Spleen (tissue), 11 donors: ENCODE measurements around the gene DSTYK. TPM values are rescaled to one million over a fixed set of nuclear protein-coding genes. Genes with fewer than 3 reads are reported as not detected.
"Not testable (repeated sequence)": the region's sequence is repeated elsewhere in the genome, so short reads cannot be mapped to it uniquely, and the experiment has no call there.

Experiments
- DNase-seq: peaks from one replicate; pipeline ENCODE4 v3.0.0-alpha.2; 2020
- H3K27ac ChIP-seq, 8 donors: fragments of 200-600 bp; sonication (generic) in 7 of 8; 1 replicate in 4 of 8; 2 replicates in 4 of 8; pipeline versions ENCODE4 v1.5.0 to v1.8.0; 2016 to 2021; ENCODE audit warnings: inconsistent platforms in 4 of 8, mild to moderate bottlenecking in 4 of 8, moderate library complexity in 1 of 8
- H3K27me3 ChIP-seq, 7 donors: fragments of 200-600 bp; sonication (generic) in 6 of 7; replicated peaks in 1 of 7; 1 replicate in 4 of 7; 2 replicates in 3 of 7; pipeline versions ENCODE4 v1.5.0 to v1.8.0; 2016 to 2021; ENCODE audit warnings: inconsistent platforms in 3 of 7, mild to moderate bottlenecking in 1 of 7
- H3K36me3 ChIP-seq, 6 donors: fragments of 200-600 bp; sonication (generic) in 5 of 6; 1 replicate in 4 of 6; 2 replicates in 2 of 6; pipeline versions ENCODE4 v1.5.0 to v1.8.0; 2016 to 2021; ENCODE audit warnings: inconsistent platforms in 2 of 6
- H3K4me1 ChIP-seq, 6 donors: fragments of 200-600 bp; sonication (generic) in 5 of 6; 1 replicate in 3 of 6; 2 replicates in 3 of 6; pipeline versions ENCODE4 v1.5.0 to v1.8.0; 2016 to 2021; ENCODE audit warnings: inconsistent platforms in 3 of 6
- H3K4me3 ChIP-seq, 8 donors: fragments of 200-600 bp; sonication (generic) in 7 of 8; 1 replicate in 4 of 8; 2 replicates in 4 of 8; pipeline versions ENCODE4 v1.5.0 to v1.8.0; 2016 to 2021; ENCODE audit warnings: inconsistent platforms in 4 of 8, mild to moderate bottlenecking in 4 of 8, moderate library complexity in 2 of 8
- H3K9me3 ChIP-seq, 8 donors: fragments of 200-600 bp; sonication (generic) in 7 of 8; 1 replicate in 4 of 8; 2 replicates in 4 of 8; pipeline versions ENCODE4 v1.5.0 to v1.8.0; 2016 to 2021; ENCODE audit warnings: inconsistent platforms in 4 of 8
- CTCF ChIP-seq, 11 experiments: fragments of 200-600 bp in 7 of 11; fragments of 450-650 bp in 4 of 11; sonication (generic) in 4 of 11; IDR thresholded peaks in 8 of 11; conservative IDR thresholded peaks in 3 of 11; 1 replicate in 7 of 11; 2 replicates in 4 of 11; pipeline versions ENCODE4 v1.4.0 to v1.8.0; 2016 to 2021; ENCODE audit warnings: antibody characterized with exemption in 11 of 11, inconsistent platforms in 4 of 11, mild to moderate bottlenecking in 1 of 11
- POLR2A ChIP-seq, 3 donors: fragments of 450-650 bp; IDR thresholded peaks; one replicate each; pipeline ENCODE4 v1.5.1; 2017; ENCODE audit warnings: antibody characterized with exemption in 3 of 3, mild to moderate bottlenecking in 1 of 3
- POLR2AphosphoS5 ChIP-seq, 3 donors: sonication (generic); formaldehyde crosslinking; IDR thresholded peaks; one replicate each; pipeline ENCODE4 v1.5.1; 2017; ENCODE audit warnings: antibody characterized with exemption in 3 of 3
- WGBS, 5 donors: extraction: QIAGEN DNeasy Blood & Tissue Kit in 3 of 5; methylation state at CpG; one replicate each; pipeline versions ENCODE4 v1.1.5 to v1.1.7; 2013 to 2018; 5-methylcytosine and 5-hydroxymethylcytosine counted together
- intact Hi-C: fragments of 100-400 bp; cut with DNase I; formaldehyde crosslinking; loops from one replicate; pipeline ENCODE4 v1.15.0; 2023; ENCODE audit warnings: low total_unique reads
- polyA plus RNA-seq, 3 donors: library from polyadenylated mRNA; stranded (reverse); fragments of 200-250 nt; gene quantifications; one replicate each; pipeline ENCODE4 v1.2.1, GENCODE V29; 2013
- total RNA-seq, 7 donors: library from RNA; depleted of rRNA in 3 of 7; stranded (reverse); fragments of >200 nt in 3 of 7; fragmentation: NEBNext Ultra II Directional in 4 of 7; extraction: Animal tissue kit (Norgen Biotek cat#: 25700) in 4 of 7; gene quantifications; one replicate each; pipeline versions ENCODE4 v1.1.0 to v1.2.1, GENCODE V29; 2016 to 2021
- donor health status: healthy with polysubstance abuse.
- donor health status: DM: no; HTN: no; CAD: no; lungs with moderate emphysema.
- donor health status: DM: no; HTN: no; CAD: no.
- donor health status: Bipolar disorder and iron deficiency.
- donor health status: healthy.
- donor health status: DM: no; HTN: no; CAD: no.
- donor health status: DM: yes; HTN: yes; CAD: no.

The DSTYK gene
- total and polyA plus RNA-seq, 10 donors = 2.2 to 24.3 (median 16.1) TPM

GRCh38 chr1:205236951-205237475 is 25.5 kb upstream of the DSTYK start:
- intact Hi-C loops = no loop called here
- no peak for DNase-seq
- Histone ChIP-seq H3K4me1 (peaks cover 0 to 17% (median 8%) of the 10 kb centered on the region in 6 donors), H3K27ac (no peak overlapping the region), H3K9me3 (no peaks in the 10 kb centered on the region), H3K4me3 (no peak overlapping the region), H3K27me3 (no peaks in the 10 kb centered on the region), H3K36me3 (peaks cover 0 to 8% (median 3%) of the 10 kb centered on the region in 6 donors)
- TF ChIP-seq POLR2AphosphoS5 (IDR thresholded peaks at IDR 0.05) (no peak), CTCF (IDR thresholded peaks at IDR 0.05 in 8 of 11, conservative IDR thresholded peaks at IDR 0.05 in 3 of 11) (no peak), POLR2A (IDR thresholded peaks at IDR 0.05) (no peak)
- WGBS, 5 donors = 56 to 80% (median 69%) methylated on average over 4 of the region's 4 CpGs

GRCh38 chr1:205236526-205236925 is 25.0 kb upstream of the DSTYK start:
- DNase-seq = no peak
- Histone ChIP-seq H3K9me3 (no peaks in the 10 kb centered on the region), H3K4me1 (peaks cover 0 to 17% (median 8%) of the 10 kb centered on the region in 6 donors), H3K27ac (no peak overlapping the region), H3K4me3 (no peak overlapping the region), H3K27me3 (no peaks in the 10 kb centered on the region), H3K36me3 (peaks cover 0 to 3% (median under 1%) of the 10 kb centered on the region in 6 donors)
- intact Hi-C loops = no loop called here
- no peak for TF ChIP-seq CTCF (IDR thresholded peaks at IDR 0.05 in 8 of 11, conservative IDR thresholded peaks at IDR 0.05 in 3 of 11)
- no peak for TF ChIP-seq POLR2AphosphoS5 (IDR thresholded peaks at IDR 0.05)
- no peak for TF ChIP-seq POLR2A (IDR thresholded peaks at IDR 0.05)
- 80 to 93% (median 87%) methylated on average over 8 of the region's 8 CpGs for WGBS, 5 donors

GRCh38 chr1:205235951-205236350 is 24.4 kb upstream of the DSTYK start:
- DNase-seq = no peak
- WGBS, 5 donors = 92 to 99% (median 97%) methylated on average over 6 of the region's 6 CpGs
- intact Hi-C loops = no loop called here
- TF ChIP-seq POLR2AphosphoS5 (IDR thresholded peaks at IDR 0.05) (no peak), POLR2A (IDR thresholded peaks at IDR 0.05) (no peak), CTCF (IDR thresholded peaks at IDR 0.05 in 8 of 11, conservative IDR thresholded peaks at IDR 0.05 in 3 of 11) (no peak)
- Histone ChIP-seq H3K36me3 (no peaks in the 10 kb centered on the region), H3K4me1 (peaks cover 0 to 17% (median 8%) of the 10 kb centered on the region in 6 donors), H3K27me3 (no peaks in the 10 kb centered on the region), H3K27ac (no peak overlapping the region), H3K4me3 (no peak overlapping the region), H3K9me3 (no peaks in the 10 kb centered on the region)

GRCh38 chr1:205233986-205234385 is 22.5 kb upstream of the DSTYK start:
- 91 to 95% (median 93%) methylated on average over 7 of the region's 7 CpGs for WGBS, 5 donors
- H3K27me3 ChIP-seq, DNase-seq, H3K27ac ChIP-seq, H3K4me3 ChIP-seq, H3K36me3 ChIP-seq, H3K9me3 ChIP-seq, intact Hi-C loops: not testable (repeated sequence)
- H3K4me1 ChIP-seq = peaks cover 6 to 34% (median 20%) of the 10 kb centered on the region in 6 donors
